HG03442 (cell line): Measurements from ENCODE around the gene TNPO1.
"Not testable (repeated sequence)": the region's sequence is repeated elsewhere in the genome, so short reads cannot be mapped to it uniquely, and the experiment has no call there.

Experiments used
- ATAC-seq: cut with Tn5 transposase; IDR thresholded peaks from one replicate; pipeline ENCODE4 v1.9.1; 2021; ENCODE audit warnings: mild to moderate bottlenecking, moderate library complexity; ENCODE audit not compliant: unreplicated experiment

The TNPO1 gene

DNA sequence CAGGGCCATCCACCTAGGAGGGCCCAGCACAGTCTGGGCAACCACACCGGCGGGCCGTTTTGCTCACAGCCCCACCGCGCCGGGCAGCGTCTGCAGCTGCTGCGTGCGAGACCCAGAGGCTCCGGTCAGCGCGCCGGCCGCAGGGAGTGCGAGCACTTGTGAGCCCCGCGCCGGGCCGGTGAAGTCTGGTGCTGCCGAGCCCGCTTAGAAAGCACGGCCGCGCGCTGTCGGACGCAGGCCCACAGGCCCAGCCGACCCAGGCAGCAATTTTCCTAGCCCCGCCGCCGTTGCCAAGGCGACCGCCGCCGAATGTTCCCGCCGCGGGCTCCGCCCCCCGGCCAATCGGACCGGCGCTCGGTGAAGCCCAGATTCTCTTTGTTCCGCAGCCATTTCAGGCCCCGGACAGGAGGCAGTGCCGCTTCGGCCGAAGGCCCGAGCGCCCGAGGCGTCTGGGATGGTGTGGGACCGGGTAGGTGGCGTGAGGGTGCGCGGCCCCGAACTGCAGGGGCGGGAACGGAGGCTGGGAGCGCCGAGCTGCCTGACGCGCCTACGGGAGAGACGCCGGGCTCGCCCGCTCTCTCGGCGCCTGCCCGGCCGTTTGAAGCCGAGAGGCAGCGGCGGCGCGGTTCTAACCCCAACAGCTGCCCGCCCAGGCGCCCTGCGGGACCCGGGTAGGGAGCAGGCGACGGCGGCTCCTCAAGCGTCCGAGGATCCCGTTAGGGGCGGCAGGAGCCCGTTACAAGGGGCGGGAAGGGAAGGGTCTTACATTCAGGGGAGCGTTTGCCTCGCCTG is at the start of gene TNPO1:
TNPO1 (plus strand) TSS at position 378 of the 792 bp plus-strand sequence; CDS start at position 455, 77 bp downstream.
- ATAC-seq, result peak; percentile 81

DNA sequence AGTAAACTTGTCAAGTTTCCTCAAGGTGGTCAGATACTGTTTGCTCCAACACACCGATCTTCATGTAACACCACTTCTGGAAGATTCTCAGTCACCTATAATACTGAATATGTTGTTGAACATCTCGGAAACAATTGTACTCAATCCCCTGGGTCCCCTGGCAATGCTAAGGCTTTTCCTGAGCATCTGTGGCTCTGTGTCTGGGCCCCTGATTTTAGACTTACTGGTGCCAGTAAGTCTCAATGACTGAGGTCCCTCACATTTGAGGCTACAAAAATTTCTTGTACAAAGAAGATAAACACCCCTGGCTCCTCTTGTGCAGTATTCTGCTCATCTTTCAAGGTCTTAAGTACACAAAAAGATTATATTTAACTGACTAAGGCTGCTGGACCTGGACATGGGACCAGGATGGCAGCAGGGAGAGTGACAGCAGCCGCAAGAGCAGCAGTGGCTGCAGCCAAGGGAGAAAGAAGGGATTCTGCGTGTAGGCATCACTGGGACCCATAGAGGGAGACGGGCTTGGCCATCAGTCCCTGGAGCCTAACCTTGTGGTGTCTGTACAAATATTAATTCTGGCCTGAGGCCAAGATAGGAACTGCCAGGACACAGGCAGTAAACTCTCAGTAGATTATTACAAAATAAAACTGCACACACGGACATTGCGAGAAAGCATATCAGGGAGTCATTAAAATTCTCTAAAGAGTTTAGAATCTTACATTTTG is 49.0 kb upstream of the TNPO1 start:
- ATAC-seq, result no peak

DNA sequence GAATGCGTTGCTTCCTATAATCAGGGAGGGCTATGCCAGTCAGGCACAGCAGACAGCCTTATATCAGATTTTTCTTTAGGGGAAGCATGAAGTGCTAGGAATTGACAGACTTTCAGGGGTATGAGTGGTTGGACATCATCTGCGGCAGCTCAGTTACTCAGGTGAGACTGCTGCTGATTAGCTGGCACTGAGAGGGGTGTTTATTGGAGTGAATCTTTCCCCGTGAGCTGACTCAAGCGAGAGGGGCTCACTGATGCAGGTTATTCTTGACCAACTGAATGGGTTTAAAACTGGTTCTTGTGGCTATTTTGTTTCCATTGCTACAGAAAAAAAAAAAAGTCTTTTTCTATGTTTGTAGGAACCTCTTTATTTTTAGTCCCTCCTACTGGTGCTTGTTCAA is 46.2 kb upstream of the TNPO1 start:
- no peak for ATAC-seq

DNA sequence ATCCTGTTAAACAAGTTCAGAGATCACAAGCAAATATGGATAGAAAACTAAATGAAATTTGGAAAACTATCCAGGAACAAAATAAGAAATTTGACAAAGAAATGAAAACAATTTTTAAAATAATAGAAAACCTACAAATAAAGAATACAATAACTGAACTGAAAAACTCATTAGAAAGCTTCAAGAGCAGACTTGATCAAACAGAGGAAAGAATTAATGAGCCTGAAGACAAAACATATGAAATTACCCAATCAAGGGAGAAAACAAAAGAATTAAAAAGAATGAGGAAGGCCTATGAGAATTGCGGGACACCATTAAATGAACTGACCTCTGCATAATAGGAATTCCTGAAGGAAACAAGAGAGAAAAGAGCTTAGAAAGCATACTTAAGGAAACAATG is 39.8 kb upstream of the TNPO1 start:
- ATAC-seq, result no peak

DNA sequence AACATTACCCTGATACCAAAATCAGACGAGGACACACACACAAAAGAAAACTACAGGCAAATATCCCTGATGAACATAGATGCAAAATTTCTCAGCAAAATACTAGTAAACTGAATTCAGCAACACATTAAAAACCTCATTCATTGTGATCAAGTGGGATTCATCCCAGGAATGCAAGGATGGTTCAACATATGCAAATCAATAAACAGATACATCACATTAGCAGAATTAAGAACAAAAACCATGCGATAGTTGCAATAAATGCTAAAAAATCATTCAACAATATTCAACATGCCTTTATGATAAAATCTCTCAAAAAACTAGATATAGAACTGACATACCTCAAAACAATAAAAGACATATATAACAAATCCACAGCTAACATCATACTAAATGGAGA is 36.9 kb upstream of the TNPO1 start:
- no peak for ATAC-seq

DNA sequence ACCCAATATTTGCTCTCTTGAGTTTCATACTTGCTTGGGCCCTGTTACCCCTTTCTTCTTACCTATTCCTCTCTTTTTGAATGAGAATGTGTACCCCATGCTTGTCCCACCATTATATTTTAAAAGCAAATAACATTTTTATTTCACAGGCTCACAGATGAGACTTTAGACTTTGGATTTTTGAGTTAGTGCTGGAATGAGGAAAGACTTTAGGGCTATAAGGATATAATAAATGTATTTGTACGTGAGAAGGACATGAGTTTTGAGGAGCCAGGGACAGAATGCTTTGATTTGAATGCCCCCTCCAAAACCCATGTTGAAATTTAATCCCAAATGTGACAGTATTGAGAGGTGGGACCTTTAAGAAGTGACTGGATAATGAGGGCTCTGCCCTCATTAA is 33.1 kb upstream of the TNPO1 start:
- no peak for ATAC-seq

DNA sequence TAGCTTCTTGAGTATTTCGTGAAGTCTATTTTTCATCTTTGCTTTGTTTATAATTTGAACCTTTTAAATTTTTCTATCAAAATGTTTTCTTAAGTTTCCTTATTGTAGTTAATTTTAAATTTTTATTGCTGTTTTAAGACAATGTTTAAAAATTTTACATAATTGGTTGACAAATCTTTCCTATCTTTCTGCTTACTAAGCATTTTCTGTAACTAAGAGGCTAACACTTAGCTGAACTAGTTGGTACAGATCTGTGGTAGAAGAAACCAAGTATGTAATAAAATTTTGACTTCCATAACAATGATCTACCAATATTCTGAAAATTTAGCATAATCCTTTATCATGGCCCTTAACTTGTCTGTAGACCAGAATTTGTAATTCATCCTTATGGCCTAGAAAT is 32.3 kb upstream of the TNPO1 start:
- ATAC-seq, result no peak

DNA sequence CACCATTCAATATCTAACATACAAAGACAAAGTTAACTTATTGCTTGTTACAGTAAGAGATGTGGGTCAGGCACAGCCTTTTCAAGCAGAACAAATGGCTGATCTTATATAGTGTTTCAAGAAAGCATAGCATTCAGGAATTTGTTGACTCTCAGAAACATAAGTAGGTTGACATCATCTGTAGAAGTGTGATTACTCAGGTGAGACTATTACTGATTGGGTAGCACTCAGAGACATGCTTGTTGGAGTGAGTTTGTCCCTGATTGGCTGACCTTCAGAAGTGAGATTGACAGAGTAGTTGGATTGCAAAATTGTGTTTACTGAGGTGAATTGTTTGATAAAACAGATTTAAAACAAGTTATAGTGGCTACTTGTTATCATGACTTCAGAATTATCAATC is 30.7 kb upstream of the TNPO1 start:
- no peak for ATAC-seq

DNA sequence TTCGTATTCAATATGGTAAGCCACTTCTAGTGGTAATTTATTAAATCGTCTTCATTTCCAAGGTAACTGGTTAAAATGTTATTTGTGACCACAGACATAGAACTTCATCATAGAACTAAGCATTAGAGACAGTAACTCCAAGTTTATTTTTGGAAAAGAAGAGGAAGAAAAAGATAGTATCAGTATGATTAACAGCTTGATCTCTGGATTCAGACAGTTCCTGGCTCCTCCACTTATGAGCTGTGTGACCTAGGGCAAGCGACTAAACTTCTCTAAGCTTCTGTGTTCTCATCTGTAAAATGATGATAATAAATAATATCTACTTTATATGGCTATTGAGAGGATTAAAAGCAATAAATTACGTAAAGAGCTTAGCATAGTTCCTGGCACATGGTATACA is 29.8 kb upstream of the TNPO1 start:
- no peak for ATAC-seq

DNA sequence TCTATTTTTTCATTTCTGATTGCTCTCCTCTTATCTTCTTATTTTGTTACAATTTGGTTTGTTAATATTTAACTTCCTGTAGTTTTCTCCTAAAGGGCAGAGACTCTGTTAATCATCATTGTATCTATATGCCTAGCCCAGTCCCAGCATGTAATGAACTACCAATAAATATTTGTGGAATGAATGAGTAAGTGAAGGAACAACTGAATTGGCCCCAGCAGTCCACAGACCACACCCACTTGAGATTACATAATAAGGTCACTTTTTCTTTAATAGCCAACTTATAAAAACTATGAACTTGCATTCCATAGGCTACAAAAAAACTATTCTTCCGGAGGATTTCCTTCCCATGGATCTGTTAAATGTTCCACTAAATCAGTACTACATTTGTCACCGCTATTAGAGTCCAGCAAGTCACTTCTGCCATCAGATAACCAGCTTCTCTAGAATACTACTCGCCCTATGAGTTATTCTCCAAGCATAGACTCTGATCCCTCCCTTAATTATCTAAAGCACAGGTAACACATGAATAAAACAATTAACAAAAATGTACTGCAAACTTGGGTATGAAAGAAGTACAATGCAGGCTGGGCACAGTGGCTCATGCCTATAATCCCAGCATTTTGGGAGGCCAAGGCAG is 27.5 kb upstream of the TNPO1 start:
- ATAC-seq, result no peak

DNA sequence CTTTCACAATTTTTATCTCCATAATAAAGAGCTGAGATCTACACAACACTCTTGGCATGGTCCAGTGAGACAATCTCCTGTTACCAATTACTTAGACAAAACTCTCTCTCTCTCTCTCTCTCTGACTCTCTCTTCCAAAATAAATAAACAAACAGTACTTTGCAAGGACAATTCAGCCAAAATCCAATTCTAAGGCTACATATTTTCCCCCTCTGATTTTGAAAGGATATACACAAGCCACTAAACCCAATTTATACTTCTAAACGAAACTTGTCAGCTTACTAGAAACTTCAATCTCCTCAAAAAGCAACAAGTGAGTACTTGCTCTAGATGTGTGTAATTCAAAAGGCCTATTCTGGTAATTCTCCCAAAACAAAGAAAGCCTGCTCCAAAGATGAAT is 26.3 kb upstream of the TNPO1 start:
- ATAC-seq, result no peak

DNA sequence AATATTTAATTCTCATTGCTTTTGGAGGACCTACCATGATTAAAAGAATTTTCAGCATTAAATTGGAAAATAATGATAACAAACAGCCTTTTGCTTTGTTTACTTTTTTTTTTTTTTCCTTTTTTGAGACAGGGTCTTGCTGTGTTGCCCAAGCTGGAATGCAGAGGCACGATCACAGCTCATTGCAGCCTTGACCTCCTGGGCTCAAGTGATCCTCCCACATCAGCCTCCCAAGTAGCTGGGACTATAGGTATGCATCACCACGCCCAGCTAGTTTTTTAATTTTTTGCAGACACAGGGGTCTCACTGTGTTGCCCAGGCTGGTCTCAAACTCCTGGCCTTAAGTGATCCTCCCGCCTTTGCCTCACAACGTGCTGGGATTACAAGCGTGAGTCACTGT is 23.8 kb upstream of the TNPO1 start:
- ATAC-seq, result not testable (repeated sequence)

DNA sequence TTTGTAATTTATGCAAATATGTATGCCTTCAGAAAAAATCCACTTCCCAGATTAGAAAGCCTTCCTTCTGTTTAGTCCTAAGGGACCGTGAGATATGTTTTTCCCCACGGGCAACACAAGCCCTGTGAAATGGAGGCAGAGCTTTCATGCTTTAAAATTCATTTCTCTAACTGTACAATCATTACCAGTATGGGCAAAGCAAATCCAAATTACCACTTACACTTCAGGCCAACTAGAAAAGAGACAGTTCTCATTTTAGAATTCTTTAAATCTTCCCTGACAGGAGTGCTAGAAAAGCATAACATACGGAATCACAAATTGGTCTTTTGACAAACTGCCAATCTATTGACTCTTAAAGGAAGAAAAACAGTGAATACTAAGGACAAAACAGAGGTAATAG is 20.5 kb upstream of the TNPO1 start:
- no peak for ATAC-seq

DNA sequence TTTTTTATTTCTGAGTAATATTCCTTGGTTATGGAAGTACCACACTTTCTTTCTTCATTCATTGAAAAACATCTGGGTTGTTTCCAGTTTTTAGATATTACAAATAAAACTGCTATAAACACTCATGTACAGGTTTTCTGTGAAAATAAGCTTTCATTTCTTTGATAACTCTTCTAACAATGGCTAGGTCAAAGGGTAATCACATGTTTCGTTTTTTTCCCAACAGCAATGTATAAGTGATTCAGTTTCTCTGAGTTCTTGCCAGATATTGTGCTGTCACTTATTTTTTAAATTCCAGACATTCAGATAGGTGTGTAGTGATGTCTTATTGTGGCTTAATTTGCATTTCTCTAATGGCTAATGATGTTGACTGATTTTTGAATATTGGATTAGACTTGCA is 16.7 kb upstream of the TNPO1 start:
- ATAC-seq, result no peak

DNA sequence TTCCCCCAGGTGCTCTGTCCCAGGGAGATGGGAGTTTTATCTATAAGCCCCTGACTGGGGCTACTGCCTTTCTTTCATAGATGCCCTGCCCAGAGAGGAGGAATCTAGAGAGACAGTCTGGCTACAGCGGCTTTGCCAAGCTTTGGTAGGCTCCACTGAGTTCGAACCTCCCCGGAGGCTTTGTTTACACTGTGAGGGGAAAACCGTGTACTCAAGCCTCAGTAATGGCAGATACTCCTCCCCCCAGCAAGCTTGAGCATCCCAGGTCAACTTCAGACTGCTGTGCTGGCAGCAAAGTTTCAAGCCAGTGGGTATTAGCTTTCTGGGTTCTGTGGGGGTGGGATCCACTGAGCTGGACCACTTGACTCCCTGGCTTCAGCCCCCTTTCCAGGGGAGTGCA is 7.8 kb upstream of the TNPO1 start:
- not testable (repeated sequence) for ATAC-seq

DNA sequence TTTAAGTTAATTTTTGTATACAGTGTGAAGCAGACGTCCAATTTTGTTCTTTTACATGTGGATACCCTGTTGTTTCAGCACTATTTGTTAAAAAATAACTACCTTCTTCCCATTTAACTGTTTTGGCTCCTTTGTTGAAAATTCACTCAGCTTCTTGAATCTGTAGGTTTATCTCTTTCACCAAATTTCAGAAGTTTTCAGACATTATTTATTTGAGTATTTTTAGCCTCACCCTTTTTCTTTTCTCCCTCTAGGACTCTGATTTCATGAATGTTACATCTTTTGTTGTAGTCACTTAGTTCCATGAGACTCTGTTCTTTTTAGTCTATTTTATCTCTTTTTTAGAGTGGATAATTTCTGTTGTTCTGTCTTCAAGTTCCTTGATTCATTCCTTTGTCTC is 4.6 kb upstream of the TNPO1 start:
- ATAC-seq, result no peak

DNA sequence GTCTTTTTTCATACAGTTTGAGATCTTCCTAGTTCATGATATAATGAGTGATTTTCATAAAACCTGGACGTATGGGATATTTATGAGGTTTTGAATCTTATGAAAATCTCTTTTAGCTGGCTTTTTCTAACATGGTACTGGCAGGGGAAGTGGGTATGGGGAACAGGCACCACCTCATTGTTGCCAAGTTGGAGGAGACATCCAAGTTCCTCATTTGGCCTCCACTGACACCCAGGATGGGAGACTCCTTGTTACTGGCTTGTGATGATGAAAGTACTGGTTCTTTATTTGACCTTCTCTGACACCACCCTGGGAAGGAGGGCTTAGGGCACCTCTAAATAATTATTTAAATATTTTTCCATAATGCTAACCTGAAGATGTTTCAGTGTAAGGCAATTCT is 4.0 kb upstream of the TNPO1 start:
- ATAC-seq, result no peak

DNA sequence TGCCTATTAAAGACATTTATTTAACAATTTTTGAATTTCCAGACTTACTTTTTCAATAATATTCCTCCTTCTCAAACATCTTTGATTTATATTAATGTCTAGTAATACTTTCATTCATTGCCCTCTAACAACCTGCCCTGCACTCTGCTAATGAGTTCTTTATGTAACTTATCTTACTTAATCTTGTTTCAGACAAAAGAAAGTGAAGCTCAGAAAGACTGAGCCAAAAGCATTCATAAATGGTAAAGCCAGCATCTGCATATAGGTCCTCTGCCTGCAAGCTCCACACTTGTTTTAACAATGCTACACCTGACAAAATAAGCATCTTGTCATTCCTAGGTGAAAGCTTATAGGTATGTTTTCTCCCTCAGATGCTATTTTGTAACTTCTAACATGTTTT is 2.4 kb upstream of the TNPO1 start:
- ATAC-seq, result no peak

DNA sequence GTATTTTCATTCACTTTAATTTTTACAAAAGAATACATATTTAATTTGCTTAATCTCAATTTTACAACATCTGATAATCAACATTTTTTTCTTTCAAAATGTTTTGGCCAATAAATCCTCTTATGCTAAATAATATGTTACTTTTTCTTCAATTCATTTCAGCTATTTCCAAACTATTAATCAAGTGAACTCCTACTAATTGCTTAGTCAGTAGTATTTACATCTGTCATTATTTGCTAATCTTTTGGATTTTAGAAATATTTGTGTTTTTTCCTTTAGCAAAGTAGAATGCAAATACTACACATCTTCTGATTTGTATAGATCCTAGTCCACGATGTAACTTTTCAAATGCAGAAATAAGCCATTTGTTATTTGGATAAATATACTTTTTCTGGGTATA is 1.6 kb upstream of the TNPO1 start:
- ATAC-seq, result no peak

DNA sequence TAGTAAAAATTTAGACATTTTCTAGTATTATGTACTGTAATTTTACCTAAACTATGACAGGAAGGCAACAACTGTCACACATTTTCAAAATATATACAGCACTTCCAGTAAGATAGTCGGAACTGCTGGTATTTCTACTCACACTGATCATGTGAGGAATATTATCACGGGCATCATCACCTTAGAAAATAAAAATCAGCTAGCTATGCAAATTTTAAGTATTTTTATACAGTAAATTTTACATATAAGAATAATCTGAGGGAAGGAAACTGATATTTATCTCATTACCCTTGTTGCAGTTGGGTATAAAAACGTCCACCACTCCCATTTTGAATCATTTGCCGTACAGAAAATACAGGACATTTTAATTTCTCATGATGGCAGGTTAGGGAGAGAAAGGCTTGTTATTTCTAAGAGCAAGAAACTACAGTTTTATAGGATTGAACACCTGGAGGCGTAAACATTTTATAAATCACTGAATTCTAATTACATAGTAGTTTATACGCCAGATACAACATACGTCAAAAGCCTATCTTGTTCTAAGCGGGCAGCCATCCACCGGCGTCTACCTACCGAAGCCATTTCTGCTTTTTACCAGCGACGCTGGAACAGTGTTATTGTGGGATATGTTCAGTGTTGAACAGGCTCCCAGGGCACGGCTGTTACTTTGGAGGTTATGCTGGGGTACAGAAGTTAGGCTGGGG is 729 bp upstream of the TNPO1 start:
- ATAC-seq, result no peak

DNA sequence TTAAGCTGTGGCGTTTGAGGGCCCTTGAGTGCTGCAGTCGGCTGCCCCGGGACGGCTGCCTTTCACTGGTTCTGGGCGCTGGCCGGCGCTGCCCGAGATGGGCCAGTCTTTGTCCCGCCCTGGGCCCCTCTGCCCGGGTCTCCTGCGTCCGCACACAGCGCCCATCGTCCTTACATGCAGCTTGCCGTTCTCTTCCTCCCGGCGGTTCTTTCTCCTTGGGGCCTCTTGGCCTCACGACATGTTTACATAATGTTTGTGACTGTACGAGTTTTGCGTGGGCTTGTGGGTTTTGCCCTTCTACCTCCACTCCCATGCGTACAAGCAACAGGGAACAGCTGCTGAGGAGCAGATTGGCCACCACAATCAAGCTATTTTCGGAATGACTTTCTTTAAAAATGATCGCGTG is 618 bp downstream of the TNPO1 start:
- peak; percentile 23 for ATAC-seq
